Measurements from ENCODE around the gene PLEKHD1. TPM values are rescaled to one million over a fixed set of nuclear protein-coding genes. Genes with fewer than 3 reads are reported as not detected.

PLEKHD1 gene
- total and polyA plus RNA-seq, 9 of the 15 experiments (the other 6 are each of a cell fraction or from before 2014, with no cell fraction given), result not detected

DNA sequence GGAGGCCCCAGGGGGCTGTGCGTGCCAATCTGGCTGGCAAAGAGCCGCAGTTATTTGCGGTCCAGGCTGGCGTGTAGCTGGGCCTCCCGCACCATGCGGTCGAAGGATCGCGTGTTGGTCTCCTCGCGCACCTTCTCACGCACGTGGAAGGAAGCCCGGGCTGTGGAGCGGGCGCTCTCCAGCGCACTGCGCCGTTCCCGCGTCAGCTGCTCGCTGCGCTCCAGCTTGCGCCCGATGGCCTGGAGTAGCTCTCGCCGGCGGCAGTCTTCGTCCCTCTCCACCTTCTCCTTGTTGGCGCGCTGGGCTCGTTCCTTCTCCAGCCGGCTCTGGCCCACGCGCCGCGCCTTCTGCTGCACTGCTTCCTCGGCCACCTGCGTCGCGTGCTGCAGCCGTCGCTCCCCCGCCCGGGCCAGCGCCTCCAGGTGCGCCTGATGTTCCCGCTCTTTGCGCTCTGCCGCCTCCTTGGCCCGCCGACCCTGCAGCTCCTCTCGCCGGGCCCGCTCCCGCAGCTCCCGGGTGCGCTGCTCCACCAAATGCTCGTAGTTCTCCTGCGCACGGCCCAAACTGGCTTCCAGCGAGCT is 87.0 kb downstream of the PLEKHD1 start:
- POLR2A ChIA-PET, result interaction anchor here (1.2 kb wide), 3 partner anchors 11 to 142 kb away, joined by 3 read pairs; no protein-coding TSS in a partner anchor
- 64% methylated on average over 15 of the region's 62 CpGs for WGBS (ENCODE audit: insufficient coverage, low coverage, missing lambda C conversion rate)
- Histone ChIP-seq H3K79me2 (ENCODE audit: control insufficient read depth, insufficient read depth, low read length) (no peaks in the 10 kb centered on the region), H4K20me1 (replicated peaks; ENCODE audit: control insufficient read depth, insufficient read depth, low read length) (no peaks in the 10 kb centered on the region), H3K27me3 (ENCODE audit: control insufficient read depth in 2 of 2, insufficient read depth in 2 of 2, low read length in 2 of 2) (peaks cover 5 to 31% of the 10 kb centered on the region in 2 experiments; a peak in 3 of 5 replicates), H3K4me3 (no peak overlapping the region), H3K36me3 (ENCODE audit: control insufficient read depth, insufficient read depth, low read length) (no peaks in the 10 kb centered on the region), H2AFZ (ENCODE audit: low read depth, low read length) (no peak overlapping the region), H3K4me2 (ENCODE audit: insufficient read depth, low read length) (no peak overlapping the region), H3K9ac (ENCODE audit: insufficient read depth in 1 of 2, low read depth in 2 of 2, low read length in 2 of 2) (no peak overlapping the region), H3K9me1 (ENCODE audit: control insufficient read depth, insufficient read depth, low read length) (no peaks in the 10 kb centered on the region), H3K27ac (ENCODE audit: extremely low read depth, low read depth, low read length) (no peak overlapping the region), H3K4me1 (replicated peaks in 1 of 2; ENCODE audit: control insufficient read depth in 2 of 2, insufficient read depth in 2 of 2, low read length in 2 of 2) (peaks cover 0 to 17% of the 10 kb centered on the region in 2 experiments; a peak in 2 of 5 replicates), H3K9me3 (replicated peaks; ENCODE audit: control insufficient read depth, insufficient read depth, low read depth, low read length) (no peaks in the 10 kb centered on the region)
- FAIRE-seq (no peak), ATAC-seq (no peak), DNase-seq (ENCODE audit: extremely low read depth in 1 of 4, low spot score in 3 of 4) (no peak)
- intact Hi-C loops (cut with micrococcal nuclease) (loop anchor here (10.0 kb wide), 1 partner anchor 327 kb away; no protein-coding TSS in a partner anchor), in situ Hi-C loops (cut with MboI) (loop anchor here (25.0 kb wide), 1 partner anchor 466 kb away; no protein-coding TSS in a partner anchor)
- TF ChIP-seq EP300 (IDR thresholded peaks at IDR 0.05; ENCODE audit: low read length), result no peak
- TF ChIP-seq TCF7 (IDR thresholded peaks at IDR 0.05; ENCODE audit: borderline replicate concordance), result no peak
- CTCF ChIA-PET (ENCODE audit: low intra/inter-chr PET ratio), result no interaction called here
- no TSS peak for BruUV-seq (replicated peaks)

DNA sequence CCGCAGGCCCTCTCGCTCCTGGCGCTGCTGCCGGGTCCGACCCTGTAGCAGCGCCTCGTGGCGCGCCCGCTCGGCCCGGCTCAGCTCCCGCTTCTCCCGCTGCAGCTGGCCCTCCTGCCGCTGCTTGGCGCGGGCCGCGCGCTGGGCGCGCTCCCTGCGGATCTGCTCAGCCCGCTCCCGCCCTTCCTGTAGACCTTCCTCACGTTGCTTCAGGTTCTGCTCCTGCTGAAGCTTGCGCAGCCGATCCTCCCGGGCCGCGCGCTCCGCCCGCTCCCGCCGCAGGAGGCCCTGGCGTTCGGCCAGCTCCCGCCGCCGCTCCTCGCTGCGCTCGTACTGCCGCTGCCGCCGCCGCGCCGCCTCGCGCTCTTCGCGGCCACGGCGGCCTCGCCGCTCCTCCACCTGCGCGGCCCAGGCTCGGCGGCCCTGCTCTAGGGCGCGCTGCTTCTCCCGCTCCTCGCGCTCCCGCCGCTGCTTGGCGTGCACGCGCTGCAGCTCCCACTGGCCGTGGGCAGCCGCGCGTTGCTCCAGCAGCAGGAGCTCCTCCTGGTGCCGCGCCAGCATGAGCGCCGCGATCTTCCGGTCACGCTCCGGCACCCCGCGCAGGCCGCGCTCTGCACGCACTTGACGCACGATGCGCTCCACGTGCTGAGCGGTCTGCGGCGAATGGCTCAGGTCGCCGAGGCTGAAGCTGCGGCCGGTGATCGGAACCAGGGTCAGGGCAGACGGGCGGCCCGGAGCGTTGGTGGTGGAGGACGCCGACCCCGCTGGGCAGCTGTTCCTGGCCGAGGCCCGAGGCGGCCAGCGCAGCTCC is 87.7 kb downstream of the PLEKHD1 start:
- Histone ChIP-seq H3K4me1 (replicated peaks in 1 of 2; ENCODE audit: control insufficient read depth in 2 of 2, insufficient read depth in 2 of 2, low read length in 2 of 2) (peaks cover 0 to 17% of the 10 kb centered on the region in 2 experiments; a peak in 2 of 5 replicates), H3K36me3 (ENCODE audit: control insufficient read depth, insufficient read depth, low read length) (no peaks in the 10 kb centered on the region), H3K27me3 (ENCODE audit: control insufficient read depth in 2 of 2, insufficient read depth in 2 of 2, low read length in 2 of 2) (peaks cover 5 to 33% of the 10 kb centered on the region in 2 experiments; a peak in 3 of 5 replicates), H4K20me1 (replicated peaks; ENCODE audit: control insufficient read depth, insufficient read depth, low read length) (no peaks in the 10 kb centered on the region), H3K4me2 (ENCODE audit: insufficient read depth, low read length) (no peak overlapping the region), H2AFZ (ENCODE audit: low read depth, low read length) (no peak overlapping the region), H3K9ac (ENCODE audit: insufficient read depth in 1 of 2, low read depth in 2 of 2, low read length in 2 of 2) (no peak overlapping the region), H3K79me2 (ENCODE audit: control insufficient read depth, insufficient read depth, low read length) (no peaks in the 10 kb centered on the region), H3K9me3 (replicated peaks; ENCODE audit: control insufficient read depth, insufficient read depth, low read depth, low read length) (no peaks in the 10 kb centered on the region), H3K9me1 (ENCODE audit: control insufficient read depth, insufficient read depth, low read length) (no peaks in the 10 kb centered on the region), H3K4me3 (no peak overlapping the region), H3K27ac (ENCODE audit: extremely low read depth, low read depth, low read length) (no peak overlapping the region)
- ATAC-seq (peak; percentile 21; the same call in 2 of the 3 replicates), DNase-seq (ENCODE audit: extremely low read depth in 1 of 4, low spot score in 3 of 4) (peak; percentile 16 to 50 (median 28)), FAIRE-seq (no peak)
- POLR2A ChIA-PET, result interaction anchor here (1.2 kb wide), 3 partner anchors 12 to 142 kb away, joined by 3 read pairs; no protein-coding TSS in a partner anchor
- intact Hi-C loops (cut with micrococcal nuclease), result loop anchor here (10.0 kb wide), 1 partner anchor 327 kb away; no protein-coding TSS in a partner anchor
- no TSS peak for BruUV-seq (replicated peaks)
- CTCF ChIA-PET (ENCODE audit: low intra/inter-chr PET ratio), result no interaction called here
- 51% methylated on average over 24 of the region's 112 CpGs for WGBS (ENCODE audit: insufficient coverage, low coverage, missing lambda C conversion rate)
- in situ Hi-C loops (cut with MboI), result loop anchor here (25.0 kb wide), 1 partner anchor 465 kb away; no protein-coding TSS in a partner anchor
- no peak for TF ChIP-seq ELF4 (CRISPR knock-in tag; IDR thresholded peaks at IDR 0.05)
- TF ChIP-seq, protein P1, sequence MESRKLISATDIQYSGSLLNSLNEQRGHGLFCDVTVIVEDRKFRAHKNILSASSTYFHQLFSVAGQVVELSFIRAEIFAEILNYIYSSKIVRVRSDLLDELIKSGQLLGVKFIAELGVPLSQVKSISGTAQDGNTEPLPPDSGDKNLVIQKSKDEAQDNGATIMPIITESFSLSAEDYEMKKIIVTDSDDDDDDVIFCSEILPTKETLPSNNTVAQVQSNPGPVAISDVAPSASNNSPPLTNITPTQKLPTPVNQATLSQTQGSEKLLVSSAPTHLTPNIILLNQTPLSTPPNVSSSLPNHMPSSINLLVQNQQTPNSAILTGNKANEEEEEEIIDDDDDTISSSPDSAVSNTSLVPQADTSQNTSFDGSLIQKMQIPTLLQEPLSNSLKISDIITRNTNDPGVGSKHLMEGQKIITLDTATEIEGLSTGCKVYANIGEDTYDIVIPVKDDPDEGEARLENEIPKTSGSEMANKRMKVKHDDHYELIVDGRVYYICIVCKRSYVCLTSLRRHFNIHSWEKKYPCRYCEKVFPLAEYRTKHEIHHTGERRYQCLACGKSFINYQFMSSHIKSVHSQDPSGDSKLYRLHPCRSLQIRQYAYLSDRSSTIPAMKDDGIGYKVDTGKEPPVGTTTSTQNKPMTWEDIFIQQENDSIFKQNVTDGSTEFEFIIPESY (CRISPR knock-in tag; IDR thresholded peaks at IDR 0.05), result 0 out of 2 replicates have a peak, but pooled peaks have one; percentile 2
- no peak for TF ChIP-seq NRF1 (conservative IDR thresholded peaks at IDR 0.05 in 1 of 2, IDR thresholded peaks at IDR 0.05 in 1 of 2)
- TF ChIP-seq ZNF133 (CRISPR knock-in tag; IDR thresholded peaks at IDR 0.05), result no peak
- no peak for TF ChIP-seq NR2C1 (IDR thresholded peaks at IDR 0.05)
- no peak for TF ChIP-seq NR2C1 (tag; IDR thresholded peaks at IDR 0.05)
- no peak for TF ChIP-seq EGR1 (conservative IDR thresholded peaks at IDR 0.05)
- no peak for TF ChIP-seq CREBBP (IDR thresholded peaks at IDR 0.05; ENCODE audit: low read depth, low read length)
- TF ChIP-seq HMG20A (CRISPR knock-in tag; conservative IDR thresholded peaks at IDR 0.05), result no peak
- no peak for TF ChIP-seq ZNF41 (CRISPR knock-in tag; conservative IDR thresholded peaks at IDR 0.05)
- peak; percentile 28 for TF ChIP-seq NFIC (IDR thresholded peaks at IDR 0.05)

Data from K562 (cell line).